ENCODE results near the gene SLC51A.

- TF ChIP-seq ZNF274 (IDR thresholded peaks at IDR 0.05; ENCODE audit: low read depth, low read length) (no peak), SUZ12 (IDR thresholded peaks at IDR 0.05; ENCODE audit: extremely low read depth, insufficient read depth, insufficient read length) (no peak)
These were observed 54.2 kb downstream of the SLC51A start for GRCh38 chr3:196270499-196270898.

Data from NT2/D1 (cell line).